HEK293 (cell line): ENCODE results near the gene SLC25A41.
A peak's percentile ranks its signal among the peaks of the same experiment; 100 is the strongest.

Experiments used
- CTCF ChIA-PET: fragments of 350-600 bp; formaldehyde crosslinking; extraction: SDS; loops from one replicate; lab custom pipeline; 2021; ENCODE audit warnings: antibody characterized with exemption; lab: Yijun Ruan, JAX
- POLR2A ChIA-PET: fragments of 300-600 bp; formaldehyde crosslinking; extraction: SDS; loops from one replicate; lab custom pipeline; 2020; ENCODE audit warnings: antibody characterized with exemption, inconsistent platforms; lab: Yijun Ruan, JAX
- H3K27ac ChIP-seq: fragments of 200-500 bp; sonication (Bioruptor generic); 2 replicates; pipeline ENCODE4 v1.5.1; 2014; ENCODE audit warnings: low read depth, low read length, control low read depth, inconsistent platforms; ENCODE audit errors: extremely low read depth
- H3K36me3 ChIP-seq, 2 experiments: fragments of 200-500 bp in 1 of 2; sonication (Bioruptor generic) in 1 of 2; 1 replicate in 1 of 2; 2 replicates in 1 of 2; pipeline ENCODE4 v1.5.1; 2014 to 2017; ENCODE audit warnings: inconsistent platforms in 2 of 2, low read length in 2 of 2; ENCODE audit not compliant: control insufficient read depth in 2 of 2, insufficient read depth in 1 of 2
- H3K4me1 ChIP-seq: fragments of 200-500 bp; sonication (Bioruptor generic); 2 replicates; pipeline ENCODE4 v1.5.1; 2014; ENCODE audit warnings: mild to moderate bottlenecking, low read length, inconsistent platforms; ENCODE audit not compliant: control insufficient read depth, insufficient read depth
- H3K4me3 ChIP-seq: 2 replicates; pipeline ENCODE4 v1.5.1; 2011; ENCODE audit warnings: low read depth, mild to moderate bottlenecking, control low read depth, low read length, moderate library complexity
- H3K9me3 ChIP-seq: fragments of 200-500 bp; sonication (Bioruptor generic); 2 replicates; pipeline ENCODE4 v1.5.1; 2014; ENCODE audit warnings: low read depth, low read length, inconsistent platforms; ENCODE audit not compliant: control insufficient read depth, insufficient read depth
- GLI4 ChIP-seq: fragments of 450-650 bp; formaldehyde crosslinking; IDR thresholded peaks from 2 replicates; pipeline ENCODE4 v1.5.1; 2016; ENCODE audit warnings: missing biosample characterization, missing genetic modification characterization
- KLF8 ChIP-seq: fragments of 450-650 bp; formaldehyde crosslinking; IDR thresholded peaks from 2 replicates; pipeline ENCODE4 v1.5.1; 2016; ENCODE audit warnings: missing biosample characterization, missing genetic modification characterization
- OVOL3 ChIP-seq: fragments of 450-650 bp; formaldehyde crosslinking; IDR thresholded peaks from 2 replicates; pipeline ENCODE4 v1.5.1; 2016; ENCODE audit warnings: missing biosample characterization, missing genetic modification characterization
- PBX3 ChIP-seq: sonication (generic); formaldehyde crosslinking; IDR thresholded peaks from 2 replicates; pipeline ENCODE4 v1.8.1; 2022; ENCODE audit warnings: mild to moderate bottlenecking, moderate library complexity, missing genetic modification reagents
- SP2 ChIP-seq: fragments of 450-650 bp; formaldehyde crosslinking; IDR thresholded peaks from 2 replicates; pipeline ENCODE4 v1.5.1; 2016; ENCODE audit warnings: missing biosample characterization, missing genetic modification characterization
- SP3 ChIP-seq: fragments of 450-650 bp; formaldehyde crosslinking; IDR thresholded peaks from 2 replicates; pipeline ENCODE4 v1.5.1; 2016; ENCODE audit warnings: missing biosample characterization, missing genetic modification characterization
- ZBTB7A ChIP-seq: fragments of 450-650 bp; formaldehyde crosslinking; IDR thresholded peaks from 2 replicates; pipeline ENCODE4 v1.5.1; 2016; ENCODE audit warnings: low read depth, missing biosample characterization, missing genetic modification characterization
- ZNF138 ChIP-seq: fragments of 450-650 bp; formaldehyde crosslinking; IDR thresholded peaks from 2 replicates; pipeline ENCODE4 v1.5.1; 2016; ENCODE audit warnings: missing biosample characterization, missing genetic modification characterization, borderline replicate concordance
- ZNF16 ChIP-seq: fragments of 450-650 bp; formaldehyde crosslinking; IDR thresholded peaks from 2 replicates; pipeline ENCODE4 v1.5.1; 2016; ENCODE audit warnings: low read depth, missing biosample characterization, missing genetic modification characterization
- ZNF214 ChIP-seq: fragments of 450-650 bp; formaldehyde crosslinking; IDR thresholded peaks from 2 replicates; pipeline ENCODE4 v1.5.1; 2017; ENCODE audit warnings: missing biosample characterization, mild to moderate bottlenecking, missing genetic modification characterization, borderline replicate concordance
- ZNF274 ChIP-seq, 2 experiments: fragments of 200-500 bp in 1 of 2; fragments of 450-650 bp in 1 of 2; sonication (Bioruptor generic) in 1 of 2; formaldehyde crosslinking in 1 of 2; IDR thresholded peaks; 2 replicates each; pipeline versions ENCODE4 v1.5.1 to v1.6.1; 2014 to 2016; ENCODE audit warnings: borderline replicate concordance in 1 of 2, inconsistent platforms in 1 of 2, low read length in 1 of 2, missing biosample characterization in 1 of 2, missing genetic modification characterization in 1 of 2
- ZNF335 ChIP-seq: fragments of 450-650 bp; formaldehyde crosslinking; conservative IDR thresholded peaks from 2 replicates; pipeline ENCODE4 v1.5.1; 2016; ENCODE audit warnings: missing biosample characterization, missing genetic modification characterization
- ZNF354C ChIP-seq: fragments of 450-650 bp; formaldehyde crosslinking; IDR thresholded peaks from 2 replicates; pipeline ENCODE4 v1.5.1; 2016; ENCODE audit warnings: missing biosample characterization, missing genetic modification characterization, low read depth, borderline replicate concordance
- ZNF362 ChIP-seq: fragments of 450-650 bp; formaldehyde crosslinking; IDR thresholded peaks from 2 replicates; pipeline ENCODE4 v1.5.1; 2016; ENCODE audit warnings: missing biosample characterization, missing genetic modification characterization
- ZNF37A ChIP-seq: fragments of 450-650 bp; IDR thresholded peaks from 2 replicates; pipeline ENCODE4 v1.5.1; 2018; ENCODE audit warnings: missing biosample characterization, missing genetic modification characterization
- ZNF544 ChIP-seq: fragments of 450-650 bp; formaldehyde crosslinking; IDR thresholded peaks from 2 replicates; pipeline ENCODE4 v1.5.0; 2017; ENCODE audit warnings: missing biosample characterization, missing genetic modification characterization
- ZNF600 ChIP-seq: fragments of 450-650 bp; formaldehyde crosslinking; IDR thresholded peaks from 2 replicates; pipeline ENCODE4 v1.5.1; 2016; ENCODE audit warnings: missing biosample characterization, missing genetic modification characterization
- ZNF660 ChIP-seq: fragments of 450-650 bp; IDR thresholded peaks from 2 replicates; pipeline ENCODE4 v1.5.1; 2018; ENCODE audit warnings: missing biosample characterization, mild to moderate bottlenecking, missing genetic modification characterization

The SLC25A41 gene

GRCh38 chr19:6476896-6477431 is 43.4 kb upstream of the SLC25A41 start:
- TF ChIP-seq ZNF138 (tag by site-specific recombination) (no peak), ZNF544 (no peak), ZNF354C (tag by site-specific recombination) (no peak), ZNF16 (tag by site-specific recombination) (no peak), ZBTB7A (tag by site-specific recombination) (no peak), ZNF335 (no peak), ZNF660 (tag by site-specific recombination) (no peak), PBX3 (CRISPR knock-in tag) (no peak), GLI4 (tag by site-specific recombination) (no peak), ZNF362 (tag by site-specific recombination) (no peak)
- POLR2A ChIA-PET, result interaction anchor here (1.4 to 1.5 kb wide), 2 partner anchors 10 to 52 kb away, joined by 5 to 8 read pairs; partner anchors contain the start of gene KHSRP
- Histone ChIP-seq H3K4me1 (no peaks in the 10 kb centered on the region), H3K4me3 (no peak overlapping the region), H3K27ac (no peak overlapping the region), H3K36me3 (no peaks in the 10 kb centered on the region), H3K9me3 (no peaks in the 10 kb centered on the region)
- CTCF ChIA-PET, result interaction anchor here (0.5 to 0.8 kb wide), 3 partner anchors 10 to 386 kb away, joined by 3 read pairs; no protein-coding TSS in a partner anchor

- CTCF ChIA-PET, result interaction anchor here (0.5 to 0.7 kb wide), 4 partner anchors 9 to 1238 kb away, joined by 3 read pairs; no protein-coding TSS in a partner anchor
- no peaks in the 10 kb centered on the region for H3K4me1 ChIP-seq
- no peak overlapping the region for H3K4me3 ChIP-seq
- no peaks in the 10 kb centered on the region for H3K9me3 ChIP-seq
- no peak overlapping the region for H3K27ac ChIP-seq
- no peaks in the 10 kb centered on the region for H3K36me3 ChIP-seq
- POLR2A ChIA-PET, result interaction anchor here (0.5 to 1.5 kb wide), 3 partner anchors 9 to 387 kb away, joined by 3 to 8 read pairs (median 5); partner anchors contain the start of gene KHSRP
- no peak for TF ChIP-seq ZNF600 (tag by site-specific recombination)
- no peak for TF ChIP-seq ZNF37A (tag by site-specific recombination)
- peak; percentile 53; the same call in 1 of the 2 replicates for TF ChIP-seq SP2
- peak; percentile 74 for TF ChIP-seq SP3
- no peak for TF ChIP-seq OVOL3 (tag by site-specific recombination)
- no peak for TF ChIP-seq ZNF274 (IDR thresholded peaks at IDR 0.05; ENCODE audit: low read length)
- no peak for TF ChIP-seq ZNF274 (tag by site-specific recombination; IDR thresholded peaks at IDR 0.05; ENCODE audit: borderline replicate concordance)
- TF ChIP-seq KLF8 (tag by site-specific recombination), result peak; percentile 52; the same call in 1 of the 2 replicates
- TF ChIP-seq ZNF214 (tag by site-specific recombination), result no peak
These were observed 42.8 kb upstream of the SLC25A41 start for GRCh38 chr19:6476155-6476895.
